H1 (cell line): ENCODE data around the gene PAN2. TPM values are rescaled to one million over a fixed set of nuclear protein-coding genes. Genes with fewer than 3 reads are reported as not detected.

Source experiments
- BCL11A ChIP-seq, 2 experiments: IDR thresholded peaks; one replicate each; pipeline ENCODE4 v1.6.1; 2011; ENCODE audit warnings: low read depth in 2 of 2, low read length in 2 of 2, mild to moderate bottlenecking in 2 of 2
- CBX5 ChIP-seq: fragments of 300-800, 300-1000 bp; sonication (generic); IDR thresholded peaks from 2 replicates; pipeline ENCODE4 v1.7.1; 2016; ENCODE audit warnings: antibody characterized with exemption, low read length, low read depth
- CHD1 ChIP-seq: IDR thresholded peaks from 2 replicates; pipeline ENCODE4 v1.6.1; 2012; ENCODE audit warnings: low read depth, low read length, improper control_type of control experiment
- CTBP2 ChIP-seq: IDR thresholded peaks from 2 replicates; pipeline ENCODE4 v1.7.0; 2011; ENCODE audit warnings: borderline replicate concordance, mild to moderate bottlenecking, moderate library complexity, mixed read lengths, low read length; ENCODE audit not compliant: insufficient read depth, insufficient read length
- FOSL1 ChIP-seq: IDR thresholded peaks from 2 replicates; pipeline ENCODE4 v1.6.1; 2011; ENCODE audit warnings: mild to moderate bottlenecking, low read depth, low read length, moderate library complexity; ENCODE audit not compliant: insufficient read depth
- GTF2F1 ChIP-seq: IDR thresholded peaks from 2 replicates; pipeline ENCODE4 v1.6.1; 2012; ENCODE audit warnings: low read depth, low read length, improper control_type of control experiment, borderline replicate concordance
- HDAC2 ChIP-seq, 2 experiments: fragments of 300-600 bp in 1 of 2; sonication (generic) in 1 of 2; IDR thresholded peaks; 2 replicates each; pipeline ENCODE4 v1.6.1; 2011 to 2012; ENCODE audit warnings: low read depth in 2 of 2, low read length in 2 of 2, mild to moderate bottlenecking in 2 of 2, moderate library complexity in 2 of 2, borderline replicate concordance in 1 of 2, inconsistent platforms in 1 of 2
- JUN ChIP-seq: IDR thresholded peaks from 2 replicates; pipeline ENCODE4 v1.6.1; 2011; ENCODE audit warnings: low read depth, mild to moderate bottlenecking, improper control_type of control experiment, low read length
- NANOG ChIP-seq: IDR thresholded peaks from 2 replicates; pipeline ENCODE4 v1.6.1; 2011; ENCODE audit warnings: low read length, low read depth, mild to moderate bottlenecking, inconsistent platforms; ENCODE audit not compliant: insufficient read depth, poor library complexity, severe bottlenecking
- RFX5 ChIP-seq: IDR thresholded peaks from 2 replicates; pipeline ENCODE4 v1.6.1; 2011; ENCODE audit warnings: low read depth, low read length, improper control_type of control experiment, borderline replicate concordance
- RNF2 ChIP-seq: fragments of 200-900, 300-1000 bp; sonication (generic); IDR thresholded peaks from 2 replicates; pipeline ENCODE4 v1.7.1; 2016; ENCODE audit warnings: borderline replicate concordance, low read depth, mild to moderate bottlenecking, antibody characterized with exemption, low read length; ENCODE audit not compliant: poor library complexity, severe bottlenecking; ENCODE audit errors: missing control alignments
- RXRA ChIP-seq: IDR thresholded peaks from 2 replicates; pipeline ENCODE4 v1.6.1; 2011; ENCODE audit warnings: low read depth, mild to moderate bottlenecking, low read length, moderate library complexity; ENCODE audit not compliant: insufficient read depth
- SP2 ChIP-seq: IDR thresholded peaks from 2 replicates; pipeline ENCODE4 v1.6.1; 2012; ENCODE audit warnings: mild to moderate bottlenecking, low read length, inconsistent platforms
- SRF ChIP-seq: IDR thresholded peaks from 2 replicates; pipeline ENCODE4 v1.6.1; 2011; ENCODE audit warnings: mild to moderate bottlenecking, low read depth, low read length, moderate library complexity
- SUZ12 ChIP-seq: fragments of 200-600 bp; sonication (generic); IDR thresholded peaks from 2 replicates; pipeline ENCODE4 v1.6.1; 2012; ENCODE audit warnings: mild to moderate bottlenecking, inconsistent platforms, low read length, moderate library complexity, mixed read lengths
- TAF1 ChIP-seq: IDR thresholded peaks from 2 replicates; pipeline ENCODE4 v1.6.1; 2011; ENCODE audit warnings: mild to moderate bottlenecking, low read depth, low read length
- TEAD4 ChIP-seq: IDR thresholded peaks from 2 replicates; pipeline ENCODE4 v1.6.1; 2012; ENCODE audit warnings: low read depth, low read length, inconsistent platforms, mixed read lengths
- USF2 ChIP-seq: IDR thresholded peaks from 2 replicates; pipeline ENCODE4 v1.6.1; 2011; ENCODE audit warnings: low read length, improper control_type of control experiment
- YY1 ChIP-seq: IDR thresholded peaks from 2 replicates; pipeline ENCODE4 v1.6.1; 2011; ENCODE audit warnings: low read depth, mild to moderate bottlenecking, low read length
- polyA plus RNA-seq, 7 experiments: library from polyadenylated mRNA; depleted of rRNA in 3 of 7; stranded (reverse) in 5 of 7; unstranded in 2 of 7; fragments of >200 nt in 5 of 7; fragments of 200-250 nt in 2 of 7; gene quantifications; 1 replicate in 5 of 7; 2 replicates in 1 of 7; 4 replicates in 1 of 7; pipeline versions ENCODE4 v1.2.1 to v1.2.3, GENCODE V29; 2011 to 2013; ENCODE audit warnings: missing spikeins in 2 of 7, mixed read lengths in 2 of 7
- total RNA-seq: library from RNA; stranded (reverse); fragmentation: NEBNext Ultra II Directional; extraction: Animal tissue kit (Norgen Biotek cat#: 25700); gene quantifications from 2 replicates; pipeline ENCODE4 v1.2.1, GENCODE V29; 2021
- TF ChIP-seq, protein P1 (sequence below): IDR thresholded peaks from 2 replicates; pipeline ENCODE4 v1.6.1; 2012; ENCODE audit warnings: inconsistent platforms

The PAN2 gene
- total and polyA plus RNA-seq, 2 of the 8 experiments (the other 6 are each of a cell fraction or from before 2014, with no cell fraction given): 29.6 to 36.7 TPM

GRCh38 chr12:56315622-56316473, 18.0 kb downstream of the PAN2 start, which contains the start of gene CNPY2 (continued):
- TF ChIP-seq BCL11A (IDR thresholded peaks at IDR 0.05; ENCODE audit: low read depth in 2 of 2, low read length in 2 of 2): no peak
- TF ChIP-seq YY1: peak; percentile 78; the same call in 1 of the 2 replicates
- no peak for TF ChIP-seq RFX5
- no peak for TF ChIP-seq CTBP2
- no peak for TF ChIP-seq CHD1
- TF ChIP-seq RXRA: no peak
- TF ChIP-seq, protein P1, sequence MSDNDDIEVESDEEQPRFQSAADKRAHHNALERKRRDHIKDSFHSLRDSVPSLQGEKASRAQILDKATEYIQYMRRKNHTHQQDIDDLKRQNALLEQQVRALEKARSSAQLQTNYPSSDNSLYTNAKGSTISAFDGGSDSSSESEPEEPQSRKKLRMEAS: peak; percentile 82
- TF ChIP-seq NANOG: peak; percentile 31
- no peak for TF ChIP-seq TEAD4
- TF ChIP-seq SUZ12: no peak
- TF ChIP-seq FOSL1: no peak
- peak; percentile 98 for TF ChIP-seq TAF1
- no peak for TF ChIP-seq RNF2
- no peak for TF ChIP-seq CBX5
- no peak for TF ChIP-seq SRF
- peak; percentile 69 for TF ChIP-seq USF2
- TF ChIP-seq GTF2F1: no peak
- TF ChIP-seq SP2: no peak
- no peak for TF ChIP-seq HDAC2 (IDR thresholded peaks at IDR 0.05; ENCODE audit: borderline replicate concordance in 1 of 2, low read depth in 2 of 2, low read length in 2 of 2)
- no peak for TF ChIP-seq JUN
